Activated naive CD8-positive, alpha-beta T cell treated with anti-CD3 and anti-CD28 coated beads, Interleukin-2, amount 50 U/mL, for 24 hours (primary cell): ENCODE data around the gene SQOR.

Experiments
- ATAC-seq: fragments of 150-1000 bp; cut with Tn5 transposase; one replicate; pipeline ENCODE4 v1.10.0; 2021
- DNase-seq: peaks from one replicate; pipeline ENCODE4 v3.0.0; 2021
- H3K27ac Mint-ChIP-seq: one replicate; pipeline ENCODE4 v1.8.0; 2021; ENCODE audit warnings: mild to moderate bottlenecking, mixed read lengths
- H3K27me3 Mint-ChIP-seq: one replicate; pipeline ENCODE4 v1.8.0; 2021; ENCODE audit warnings: mixed read lengths
- H3K36me3 Mint-ChIP-seq: one replicate; pipeline ENCODE4 v1.8.0; 2021; ENCODE audit warnings: low read depth, mixed read lengths
- H3K4me1 Mint-ChIP-seq: one replicate; pipeline ENCODE4 v1.8.0; 2021; ENCODE audit warnings: mixed read lengths
- H3K4me3 Mint-ChIP-seq: one replicate; pipeline ENCODE4 v1.8.0; 2021; ENCODE audit warnings: mild to moderate bottlenecking, moderate library complexity, mixed read lengths
- H3K9me3 Mint-ChIP-seq: one replicate; pipeline ENCODE4 v1.8.0; 2021; ENCODE audit warnings: mixed read lengths

The SQOR gene

GRCh38 chr15:45660231-45660979, 25.6 kb downstream of the SQOR start:
- no peaks in the 10 kb centered on the region for H3K27me3 Mint-ChIP-seq
- DNase-seq (no peak), ATAC-seq (no peak)
- peaks cover 40% of the 10 kb centered on the region for H3K36me3 Mint-ChIP-seq
- no peak overlapping the region for H3K27ac Mint-ChIP-seq
- H3K4me1 Mint-ChIP-seq = peaks cover 18% of the 10 kb centered on the region
- H3K9me3 Mint-ChIP-seq = no peaks in the 10 kb centered on the region
- H3K4me3 Mint-ChIP-seq = no peak overlapping the region

- DNase-seq (no peak), ATAC-seq (no peak)
- Mint-ChIP-seq H3K4me3 (no peak overlapping the region), H3K9me3 (no peaks in the 10 kb centered on the region), H3K27ac (peak overlapping the region; percentile 4), H3K36me3 (peaks cover 45% of the 10 kb centered on the region), H3K27me3 (no peaks in the 10 kb centered on the region), H3K4me1 (peaks cover 12% of the 10 kb centered on the region)
Observed at GRCh38 chr15:45662375-45662774, 27.5 kb downstream of the SQOR start.

- ATAC-seq = peak; percentile 63
- DNase-seq = no peak
- Mint-ChIP-seq H3K36me3 (peaks cover 50% of the 10 kb centered on the region), H3K4me1 (peaks cover 7% of the 10 kb centered on the region), H3K27ac (peak overlapping the region; percentile 52), H3K27me3 (no peaks in the 10 kb centered on the region), H3K9me3 (no peaks in the 10 kb centered on the region), H3K4me3 (no peak overlapping the region)
Observed at GRCh38 chr15:45664451-45664850, 29.6 kb downstream of the SQOR start.

GRCh38 chr15:45665261-45665660, 30.4 kb downstream of the SQOR start:
- Mint-ChIP-seq H3K27me3 (no peaks in the 10 kb centered on the region), H3K27ac (no peak overlapping the region), H3K36me3 (peaks cover 52% of the 10 kb centered on the region), H3K4me3 (no peak overlapping the region), H3K9me3 (no peaks in the 10 kb centered on the region), H3K4me1 (peaks cover 7% of the 10 kb centered on the region)
- ATAC-seq (no peak), DNase-seq (no peak)

GRCh38 chr15:45666119-45666875, 31.5 kb downstream of the SQOR start:
- no peak for ATAC-seq
- Mint-ChIP-seq H3K4me1 (peaks cover 7% of the 10 kb centered on the region), H3K9me3 (no peaks in the 10 kb centered on the region), H3K27me3 (no peaks in the 10 kb centered on the region), H3K4me3 (no peak overlapping the region), H3K36me3 (peaks cover 52% of the 10 kb centered on the region), H3K27ac (no peak overlapping the region)
- no peak for DNase-seq

- Mint-ChIP-seq H3K9me3 (no peaks in the 10 kb centered on the region), H3K4me1 (peaks cover 7% of the 10 kb centered on the region), H3K27ac (no peak overlapping the region), H3K4me3 (no peak overlapping the region), H3K36me3 (peaks cover 45% of the 10 kb centered on the region), H3K27me3 (no peaks in the 10 kb centered on the region)
- DNase-seq = no peak
- no peak for ATAC-seq
Observed at GRCh38 chr15:45667002-45667401, 32.2 kb downstream of the SQOR start.

- H3K9me3 Mint-ChIP-seq = no peaks in the 10 kb centered on the region
- peaks cover 7% of the 10 kb centered on the region for H3K4me1 Mint-ChIP-seq
- DNase-seq = no peak
- H3K27me3 Mint-ChIP-seq = no peaks in the 10 kb centered on the region
- H3K36me3 Mint-ChIP-seq = peaks cover 38% of the 10 kb centered on the region
- no peak for ATAC-seq
- no peak overlapping the region for H3K4me3 Mint-ChIP-seq
- no peak overlapping the region for H3K27ac Mint-ChIP-seq
Observed at GRCh38 chr15:45668386-45668785, 33.6 kb downstream of the SQOR start.

GRCh38 chr15:45669422-45669821, 34.6 kb downstream of the SQOR start:
- H3K27me3 Mint-ChIP-seq = no peaks in the 10 kb centered on the region
- H3K9me3 Mint-ChIP-seq = no peaks in the 10 kb centered on the region
- no peak overlapping the region for H3K4me3 Mint-ChIP-seq
- H3K27ac Mint-ChIP-seq = no peak overlapping the region
- H3K4me1 Mint-ChIP-seq = peaks cover 2% of the 10 kb centered on the region
- H3K36me3 Mint-ChIP-seq = peaks cover 33% of the 10 kb centered on the region
- DNase-seq (no peak), ATAC-seq (no peak)

GRCh38 chr15:45670091-45670490, 35.3 kb downstream of the SQOR start:
- H3K27me3 Mint-ChIP-seq = no peaks in the 10 kb centered on the region
- H3K36me3 Mint-ChIP-seq = peaks cover 33% of the 10 kb centered on the region
- H3K27ac Mint-ChIP-seq = no peak overlapping the region
- ATAC-seq (no peak), DNase-seq (no peak)
- H3K4me3 Mint-ChIP-seq = no peak overlapping the region
- no peaks in the 10 kb centered on the region for H3K4me1 Mint-ChIP-seq
- H3K9me3 Mint-ChIP-seq = no peaks in the 10 kb centered on the region

- H3K27ac Mint-ChIP-seq = no peak overlapping the region
- no peaks in the 10 kb centered on the region for H3K4me1 Mint-ChIP-seq
- no peaks in the 10 kb centered on the region for H3K9me3 Mint-ChIP-seq
- H3K36me3 Mint-ChIP-seq = peaks cover 30% of the 10 kb centered on the region
- no peak overlapping the region for H3K4me3 Mint-ChIP-seq
- no peak for ATAC-seq
- no peak for DNase-seq
- no peaks in the 10 kb centered on the region for H3K27me3 Mint-ChIP-seq
Observed at GRCh38 chr15:45670511-45670910, 35.7 kb downstream of the SQOR start.

GRCh38 chr15:45674677-45675076, 39.8 kb downstream of the SQOR start:
- DNase-seq = no peak
- H3K27ac Mint-ChIP-seq = no peak overlapping the region
- H3K4me1 Mint-ChIP-seq = no peaks in the 10 kb centered on the region
- no peak for ATAC-seq
- H3K36me3 Mint-ChIP-seq = peaks cover 38% of the 10 kb centered on the region
- no peaks in the 10 kb centered on the region for H3K27me3 Mint-ChIP-seq
- H3K4me3 Mint-ChIP-seq = no peak overlapping the region
- no peaks in the 10 kb centered on the region for H3K9me3 Mint-ChIP-seq

GRCh38 chr15:45677797-45678196, 43.0 kb downstream of the SQOR start:
- no peak for DNase-seq
- ATAC-seq = no peak
- no peak overlapping the region for H3K27ac Mint-ChIP-seq
- no peaks in the 10 kb centered on the region for H3K27me3 Mint-ChIP-seq
- H3K36me3 Mint-ChIP-seq = peaks cover 43% of the 10 kb centered on the region
- no peaks in the 10 kb centered on the region for H3K9me3 Mint-ChIP-seq
- no peaks in the 10 kb centered on the region for H3K4me1 Mint-ChIP-seq
- H3K4me3 Mint-ChIP-seq = no peak overlapping the region

GRCh38 chr15:45678459-45679178, 43.8 kb downstream of the SQOR start:
- Mint-ChIP-seq H3K9me3 (no peaks in the 10 kb centered on the region), H3K4me1 (no peaks in the 10 kb centered on the region), H3K36me3 (peaks cover 42% of the 10 kb centered on the region), H3K27me3 (no peaks in the 10 kb centered on the region), H3K27ac (no peak overlapping the region), H3K4me3 (no peak overlapping the region)
- no peak for ATAC-seq
- no peak for DNase-seq

- Mint-ChIP-seq H3K4me1 (no peaks in the 10 kb centered on the region), H3K9me3 (no peaks in the 10 kb centered on the region), H3K27ac (no peak overlapping the region), H3K27me3 (no peaks in the 10 kb centered on the region), H3K4me3 (no peak overlapping the region), H3K36me3 (peaks cover 37% of the 10 kb centered on the region)
- no peak for DNase-seq
- ATAC-seq = no peak
Observed at GRCh38 chr15:45684533-45684932, 49.7 kb downstream of the SQOR start.

- H3K4me1 Mint-ChIP-seq = no peaks in the 10 kb centered on the region
- no peak for ATAC-seq
- no peak overlapping the region for H3K27ac Mint-ChIP-seq
- H3K27me3 Mint-ChIP-seq = no peaks in the 10 kb centered on the region
- DNase-seq = no peak
- no peak overlapping the region for H3K4me3 Mint-ChIP-seq
- H3K9me3 Mint-ChIP-seq = no peaks in the 10 kb centered on the region
- H3K36me3 Mint-ChIP-seq = peaks cover 31% of the 10 kb centered on the region
Observed at GRCh38 chr15:45689616-45690015, 54.8 kb downstream of the SQOR start.
